GM18519 (cell line): ENCODE results near the gene CHPF2.

Experiments used
- ATAC-seq: cut with Tn5 transposase; IDR thresholded peaks from one replicate; pipeline ENCODE4 v1.9.1; 2021; ENCODE audit warnings: mild to moderate bottlenecking, moderate library complexity; ENCODE audit not compliant: unreplicated experiment, low FRiP score

Gene CHPF2

DNA sequence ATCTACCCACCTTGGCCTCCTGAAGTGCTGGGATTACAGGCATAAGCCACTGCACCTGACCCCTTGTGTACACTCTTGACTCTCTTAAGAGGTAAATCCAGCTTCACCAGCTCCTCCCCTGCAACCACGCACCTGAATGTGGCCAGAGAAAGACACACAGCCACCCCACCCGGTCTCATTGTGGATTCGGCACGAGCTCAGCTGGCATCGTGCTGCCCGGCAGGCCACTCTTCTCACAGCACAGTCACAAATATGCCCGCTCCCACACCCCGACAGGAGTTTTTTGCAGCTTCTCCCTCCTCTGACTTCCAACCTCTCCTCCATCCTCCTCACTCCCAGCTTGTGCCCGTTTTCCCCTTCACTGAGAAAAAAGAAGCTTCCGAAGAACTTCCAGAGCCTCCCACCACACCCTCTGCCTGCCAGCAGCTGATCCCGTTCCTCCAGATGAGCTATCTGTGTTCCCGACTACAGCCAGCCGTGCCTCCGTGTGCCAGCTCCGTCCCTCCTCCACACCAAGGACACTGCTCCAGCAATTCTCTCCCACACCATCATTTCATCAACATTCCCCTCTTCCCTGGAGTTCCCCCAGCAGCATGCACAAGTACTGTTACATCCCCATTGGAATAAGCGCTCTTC is 24.2 kb downstream of the CHPF2 start:
- no peak for ATAC-seq

DNA sequence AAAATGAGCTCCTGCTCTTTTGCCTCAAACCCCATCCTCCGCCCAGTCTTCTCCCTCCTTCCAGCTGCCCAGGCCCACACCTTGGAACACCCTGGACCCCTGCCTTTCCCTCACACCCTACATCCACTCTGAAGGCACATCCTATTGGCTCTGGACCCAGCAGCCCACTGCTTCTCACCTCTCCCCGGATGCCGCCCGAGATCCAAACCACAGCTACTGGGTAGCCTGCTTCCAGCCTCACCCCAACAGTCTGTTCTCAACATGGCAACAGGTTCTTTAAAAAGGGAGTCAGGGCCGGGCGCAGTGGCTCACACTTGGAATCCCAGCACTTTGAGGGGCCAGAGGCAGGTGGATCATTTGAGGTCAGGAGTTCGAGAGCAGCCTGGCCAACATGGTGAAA is 25.7 kb downstream of the CHPF2 start:
- ATAC-seq = no peak

DNA sequence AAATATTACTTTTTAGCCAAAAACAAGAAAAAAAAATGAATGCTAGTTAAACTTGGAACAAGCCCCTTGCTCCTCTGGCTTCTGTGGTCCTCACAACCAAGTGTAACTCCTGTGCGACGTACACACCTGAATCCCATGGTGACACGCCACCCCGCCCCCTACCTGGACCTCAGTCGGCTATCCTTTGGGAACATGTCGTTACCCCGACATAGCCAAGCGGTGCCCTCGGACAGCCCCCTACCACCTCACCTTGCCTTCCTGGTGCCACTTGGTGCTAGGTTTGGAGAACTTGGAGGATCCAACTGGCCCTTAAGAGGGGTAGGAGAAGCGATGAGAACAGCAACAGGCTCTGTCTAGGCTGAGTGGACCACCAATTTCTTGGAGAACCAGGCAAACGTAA is 28.2 kb downstream of the CHPF2 start:
- ATAC-seq = no peak

DNA sequence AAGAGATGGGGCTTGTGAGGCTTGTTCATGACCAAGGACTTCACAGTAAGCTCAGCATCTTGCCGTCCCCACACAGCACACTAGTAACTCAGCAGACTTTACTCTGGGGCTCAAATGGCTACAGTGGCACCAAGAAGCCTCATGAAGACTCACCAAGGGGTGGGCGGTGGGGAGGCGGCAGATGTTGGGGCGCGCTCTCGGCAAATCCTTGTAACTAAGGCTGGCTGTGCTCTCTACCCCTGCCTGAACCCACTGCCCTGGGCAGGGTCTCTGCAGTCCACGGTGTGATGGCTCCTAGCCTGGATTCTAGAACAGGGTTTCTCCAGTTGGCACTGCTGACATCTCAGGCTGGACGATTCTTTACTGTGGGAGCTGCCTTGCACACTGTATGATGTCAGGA is 28.6 kb downstream of the CHPF2 start:
- no peak for ATAC-seq

DNA sequence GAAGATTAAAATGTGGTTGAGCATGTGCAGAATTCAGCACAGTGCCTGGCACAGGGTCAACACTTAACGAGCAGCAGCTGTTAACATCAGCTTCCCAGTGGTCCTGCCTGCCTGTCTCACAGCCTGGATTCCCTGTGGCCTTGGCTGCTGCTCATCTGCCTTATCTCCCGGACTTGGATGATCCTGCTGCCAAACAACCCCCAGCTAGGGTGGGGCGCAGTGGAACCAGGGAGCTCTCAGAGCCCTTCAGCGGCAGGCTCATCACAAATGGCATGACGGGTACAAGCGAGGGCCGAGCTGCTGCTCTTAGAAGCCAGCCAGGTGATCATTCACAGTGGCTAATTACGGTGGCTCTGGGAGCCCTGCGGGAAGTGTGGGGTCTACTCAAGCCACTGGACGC is 29.2 kb downstream of the CHPF2 start:
- ATAC-seq = no peak

DNA sequence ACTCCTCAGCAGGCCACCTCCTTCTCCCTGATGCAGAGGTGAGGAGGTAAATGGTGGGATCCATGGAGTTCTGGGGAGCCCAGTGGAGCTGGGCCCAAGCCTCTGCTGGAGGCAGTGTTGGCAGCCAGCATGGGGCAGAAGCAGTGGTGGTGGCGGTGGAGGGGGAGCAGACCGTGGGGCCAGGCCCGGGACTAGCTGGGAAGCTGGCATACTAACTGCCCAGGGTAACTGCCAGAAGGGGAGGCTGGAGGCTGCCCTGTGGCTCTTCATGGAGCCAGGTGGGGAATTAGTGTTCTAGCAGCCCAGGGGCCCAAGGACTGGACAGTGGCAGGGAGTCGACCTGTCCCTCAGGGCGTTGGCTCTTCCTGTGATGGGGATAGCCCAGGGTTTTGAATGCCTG is 32.3 kb downstream of the CHPF2 start:
- ATAC-seq = no peak

DNA sequence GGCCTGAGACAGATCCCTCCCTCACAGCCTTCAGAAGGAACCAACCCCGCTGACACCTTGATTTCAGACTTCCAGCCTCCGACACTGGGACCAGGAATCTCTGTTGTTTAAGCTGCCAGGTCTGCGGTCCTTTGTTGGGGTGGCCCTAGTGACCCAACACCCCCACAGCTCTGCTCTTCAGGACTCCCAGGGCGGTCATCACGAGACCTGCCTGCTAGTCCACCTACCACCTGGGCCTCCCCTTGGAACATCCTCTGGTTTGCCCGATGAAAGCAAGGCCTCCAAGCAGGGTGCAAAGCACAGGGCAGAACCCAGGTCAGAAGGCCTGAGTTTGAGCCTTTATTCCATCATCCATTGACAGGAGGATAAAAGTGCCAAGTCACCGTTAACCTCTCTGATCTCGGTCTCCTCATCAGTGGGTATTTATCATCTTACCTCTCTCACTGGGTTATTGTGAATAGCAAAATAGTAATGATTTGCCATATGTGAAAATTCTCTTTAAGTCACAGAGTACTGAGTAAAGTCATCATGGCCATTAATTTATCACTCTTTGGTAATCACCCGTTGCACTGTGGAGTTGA is 33.2 kb downstream of the CHPF2 start:
- no peak for ATAC-seq

DNA sequence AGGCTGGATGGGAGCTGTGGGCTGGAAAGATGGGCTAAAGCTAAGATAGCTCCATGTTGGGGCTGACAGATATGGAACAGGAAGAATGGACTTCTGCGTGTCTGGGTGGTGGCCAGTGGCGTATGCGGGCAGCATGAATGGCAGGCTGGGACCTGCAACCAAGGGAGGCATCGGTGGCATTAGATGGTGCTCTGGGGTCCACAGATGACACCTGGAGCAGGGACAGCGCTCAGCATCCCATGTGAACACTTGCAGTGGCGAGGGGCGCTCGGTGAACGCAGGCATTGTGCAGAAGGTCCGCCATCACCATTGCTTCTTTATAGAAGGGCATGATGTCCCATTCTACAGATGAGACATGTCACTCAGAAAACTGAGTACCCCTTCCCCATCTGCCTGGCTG is 37.2 kb downstream of the CHPF2 start:
- ATAC-seq = no peak

DNA sequence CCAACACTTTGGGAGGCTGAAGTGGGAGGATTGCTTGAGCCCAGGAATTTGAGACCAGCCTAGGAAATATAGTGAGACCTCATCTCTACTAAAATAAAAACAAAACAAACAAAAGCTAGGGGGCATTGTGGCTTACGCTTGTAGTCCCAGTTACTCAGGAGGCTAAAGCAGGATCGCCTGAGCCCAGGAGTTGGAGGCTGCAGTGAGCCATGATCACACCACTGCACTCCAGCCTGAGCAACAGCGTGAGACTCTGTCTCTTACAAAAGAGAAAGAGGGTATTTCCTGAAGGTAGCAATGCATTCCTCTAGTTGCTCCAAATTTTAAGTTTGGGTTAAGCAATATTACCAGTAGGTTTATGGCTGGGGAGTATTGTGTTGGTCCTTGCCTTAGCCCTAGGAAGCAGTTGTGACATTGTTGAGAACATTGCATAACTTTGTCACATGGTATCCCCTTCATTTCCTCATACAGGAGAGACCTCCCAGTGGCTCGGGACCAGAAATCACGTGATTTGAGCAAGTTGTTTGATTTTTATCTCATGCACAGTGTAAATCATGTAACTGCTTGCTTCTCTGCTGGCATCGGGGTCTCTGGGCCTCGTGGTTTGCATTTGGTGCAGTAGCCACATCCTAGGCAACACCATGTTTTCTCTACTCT is 39.5 kb downstream of the CHPF2 start:
- no peak for ATAC-seq

DNA sequence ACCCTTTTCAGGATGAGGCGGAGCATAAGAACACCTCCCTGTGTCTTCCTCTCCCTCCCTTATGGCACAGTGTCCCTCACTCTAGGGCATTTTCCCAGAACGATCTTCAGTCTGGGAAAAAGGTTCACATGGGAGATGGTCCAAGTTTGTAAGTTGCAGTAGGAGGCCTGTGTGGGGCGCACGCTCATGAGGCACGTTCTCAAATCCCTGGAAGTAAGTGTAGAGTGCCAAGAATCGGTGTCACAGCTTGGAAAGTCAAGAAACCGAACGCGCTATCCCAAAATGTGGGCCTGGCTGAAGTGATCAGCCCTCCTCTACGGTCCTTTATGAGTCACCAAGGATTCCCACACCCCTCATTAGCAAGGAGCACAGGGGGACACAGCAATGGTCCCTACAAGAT is 40.1 kb downstream of the CHPF2 start:
- ATAC-seq = no peak

DNA sequence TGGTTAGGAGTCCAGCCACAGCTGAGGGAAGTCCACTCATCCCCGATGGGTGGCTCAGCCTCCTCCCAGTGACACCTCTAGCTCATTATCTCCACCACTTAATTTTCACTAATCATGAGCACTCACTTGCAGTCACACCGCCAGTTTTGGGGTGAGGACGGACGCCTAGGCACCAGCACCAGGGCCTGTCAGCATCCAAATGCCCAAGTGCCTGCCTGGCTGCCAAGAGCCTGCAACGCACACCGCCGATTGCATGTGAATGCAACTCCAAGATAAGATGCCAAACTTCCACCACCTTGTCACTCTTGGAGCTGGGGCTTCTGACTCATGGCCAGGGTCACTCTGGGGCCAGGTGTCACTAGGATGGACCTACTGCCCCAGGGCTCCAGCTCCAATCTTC is 40.6 kb downstream of the CHPF2 start:
- no peak for ATAC-seq

DNA sequence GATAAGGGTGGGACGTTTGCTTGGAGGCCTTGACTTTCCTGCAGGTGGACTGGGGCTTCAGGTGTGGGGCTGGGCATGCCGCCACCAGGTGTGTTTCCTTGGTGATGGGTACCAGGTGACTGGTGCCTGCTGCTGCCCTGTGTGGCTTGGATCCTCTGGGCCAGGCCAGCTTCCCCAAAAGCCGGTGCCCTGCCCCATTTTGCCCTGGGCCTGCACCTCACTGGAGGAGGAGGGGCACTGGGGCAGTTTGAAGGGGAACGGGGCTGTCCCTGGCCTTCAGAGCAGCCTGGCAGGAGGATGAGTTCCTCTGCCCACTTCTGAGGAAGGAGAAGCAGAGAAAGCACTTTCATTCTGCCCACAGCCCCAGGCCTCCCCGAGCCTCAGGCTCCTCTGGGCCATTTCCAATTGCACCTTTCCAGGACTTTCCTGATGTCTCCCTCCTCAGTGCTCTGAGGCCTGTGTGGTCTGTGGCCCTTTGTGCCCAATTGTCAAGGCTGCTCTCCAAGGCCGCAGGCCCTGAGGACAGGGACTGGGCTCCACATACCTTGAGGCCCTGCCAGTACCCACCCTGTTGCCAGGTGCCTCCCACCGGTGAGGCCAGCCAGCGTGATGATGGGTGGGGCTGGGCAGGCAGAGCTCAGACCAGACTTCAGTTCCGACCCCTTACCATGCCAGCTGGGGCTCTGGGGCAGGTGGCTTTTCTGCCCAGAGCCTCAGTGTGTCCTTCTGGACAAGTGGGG is 41.5 kb downstream of the CHPF2 start:
- ATAC-seq = no peak

DNA sequence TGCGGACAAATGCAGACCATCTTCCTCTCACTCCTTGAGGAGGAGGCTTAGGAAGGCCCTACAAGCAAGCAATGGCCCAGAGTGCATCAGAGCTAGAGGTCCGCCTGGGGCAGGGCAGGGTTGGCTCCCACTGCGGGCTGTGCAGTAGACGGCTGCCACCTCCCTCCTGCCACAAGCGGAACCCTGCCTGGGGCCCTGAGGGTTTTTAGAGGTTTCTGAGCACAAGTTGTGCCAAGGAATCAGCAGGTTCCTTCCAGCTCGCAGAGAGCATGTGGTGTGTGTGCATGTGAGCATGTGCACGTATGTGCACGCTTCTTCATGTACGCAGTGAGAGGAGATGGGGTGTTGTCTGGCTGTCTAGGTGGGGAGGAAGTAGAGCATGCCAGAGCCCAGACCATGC is 42.1 kb downstream of the CHPF2 start:
- no peak for ATAC-seq

DNA sequence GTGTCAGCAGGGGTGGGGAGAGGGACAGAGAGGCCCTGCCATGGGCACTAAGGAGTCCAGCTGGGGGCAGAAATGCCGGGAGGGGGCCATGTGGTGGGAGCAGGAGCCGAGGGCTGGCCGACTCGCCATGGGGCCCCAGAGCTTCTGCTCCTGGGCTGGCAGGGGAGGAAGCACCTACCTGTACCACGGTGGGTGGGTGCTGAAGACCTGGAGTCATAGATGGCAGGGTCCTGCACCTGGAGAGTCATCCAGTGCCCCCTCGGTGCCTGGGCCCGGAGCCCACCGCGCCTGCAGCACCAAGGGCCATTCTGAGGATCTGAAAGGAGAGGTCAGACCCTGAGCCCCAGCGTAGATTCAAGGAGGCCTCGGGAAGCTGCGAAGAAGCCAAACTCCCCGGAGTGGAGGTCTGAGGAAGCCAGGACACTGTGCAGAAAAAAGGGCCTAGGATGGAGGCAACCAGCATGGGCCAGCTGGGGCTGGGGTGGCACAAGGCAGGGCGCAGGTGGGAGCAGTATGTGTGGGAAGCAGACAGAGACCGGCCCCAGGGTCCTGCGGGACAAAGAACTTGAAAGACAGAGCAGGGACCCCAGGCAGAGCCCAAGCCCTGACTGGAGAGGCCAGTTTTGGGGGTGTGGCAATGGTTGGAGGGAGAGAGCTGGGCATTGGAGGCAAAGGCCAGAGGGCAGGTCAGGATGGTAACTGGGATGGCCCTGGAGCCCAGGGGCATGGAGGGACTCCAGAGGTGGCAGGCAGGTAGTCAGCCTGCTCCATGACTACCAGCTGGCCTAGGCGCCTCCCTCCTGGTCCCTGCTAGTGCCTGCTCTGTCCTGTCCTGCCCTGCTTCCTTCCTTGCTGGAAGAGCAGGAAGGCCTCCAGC is 42.9 kb downstream of the CHPF2 start:
- no peak for ATAC-seq

DNA sequence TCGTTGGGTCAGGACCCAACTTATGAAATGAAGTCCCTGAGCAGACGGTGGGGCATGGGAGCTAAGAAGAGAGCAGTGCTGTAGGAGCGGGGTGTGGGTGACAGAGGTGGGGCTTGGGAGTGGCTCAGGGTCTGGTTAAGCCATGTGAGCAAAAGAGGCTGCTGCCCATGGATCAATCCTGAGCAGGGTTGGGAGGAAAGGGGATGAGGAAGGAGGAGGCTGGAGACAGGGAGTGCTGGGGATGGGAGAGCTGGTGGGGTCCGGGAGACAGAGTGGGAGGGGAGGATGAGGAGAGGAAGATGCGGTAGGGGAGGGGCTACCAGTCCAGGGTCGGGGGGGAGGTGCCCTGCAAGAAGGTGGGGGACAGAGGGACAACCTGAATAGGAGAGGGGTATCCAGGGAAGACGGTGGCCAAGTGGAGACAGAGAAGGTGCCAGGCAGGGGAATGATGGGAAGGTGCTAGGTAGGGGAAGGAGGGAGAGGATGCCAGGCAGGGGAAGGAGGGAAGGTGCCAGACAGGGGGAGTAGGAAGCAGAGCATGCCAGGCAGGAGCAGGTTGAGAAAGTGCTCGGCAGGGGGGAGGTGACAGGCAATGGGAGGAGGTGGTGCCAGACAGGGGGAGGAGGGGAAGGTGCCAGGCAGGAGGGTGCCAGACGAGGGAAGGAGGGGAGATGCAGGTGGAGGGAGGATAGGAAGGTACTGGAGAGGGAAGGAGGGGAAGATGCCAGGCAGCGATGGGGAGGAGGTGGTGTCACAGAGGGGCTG is 43.7 kb downstream of the CHPF2 start:
- ATAC-seq = no peak

DNA sequence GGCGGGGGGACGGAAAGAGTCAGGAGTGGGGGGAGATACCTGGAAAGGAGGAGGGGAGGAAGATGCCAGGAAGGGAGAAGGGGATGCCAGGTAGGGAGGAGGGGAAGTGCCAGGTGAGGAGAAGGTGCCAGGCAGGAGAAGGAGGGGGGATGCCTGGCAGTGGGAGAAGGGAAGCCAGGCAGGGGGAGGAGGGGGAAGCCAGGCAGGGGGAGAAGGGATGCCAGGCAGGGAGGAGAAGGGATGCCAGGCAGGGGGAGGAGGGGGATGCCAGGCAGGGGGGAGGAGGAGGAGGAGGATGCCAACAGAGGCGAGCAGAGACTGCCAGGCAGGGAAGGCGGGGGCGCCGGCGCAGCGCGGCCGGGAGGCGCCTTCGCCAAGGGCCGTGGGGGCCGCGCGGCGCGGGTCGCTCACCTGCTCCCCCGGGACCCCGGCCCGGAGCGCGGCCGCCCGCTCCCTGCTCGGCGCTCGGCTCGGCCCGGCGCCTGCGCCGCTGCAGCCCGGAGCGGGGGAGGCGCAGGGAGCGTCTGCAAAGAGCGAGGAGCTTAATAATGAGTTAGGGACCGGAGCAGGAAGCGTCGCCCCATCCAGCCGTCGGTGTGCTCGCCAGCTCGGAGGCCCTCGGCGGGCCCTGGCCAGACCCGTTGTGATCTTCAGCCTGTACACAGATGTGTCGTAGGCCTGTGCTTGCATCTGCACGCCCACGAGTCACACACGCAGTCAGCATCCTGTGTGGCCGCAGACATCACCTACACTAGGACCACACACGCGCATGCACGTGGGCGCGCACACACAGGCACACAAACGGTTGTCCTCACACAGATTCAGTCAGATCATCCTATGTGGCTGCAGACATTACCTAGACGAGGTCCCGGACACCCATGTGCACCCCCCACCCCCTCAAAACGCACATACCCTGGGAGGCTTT is 44.6 kb downstream of the CHPF2 start:
- peak; percentile 47 for ATAC-seq

DNA sequence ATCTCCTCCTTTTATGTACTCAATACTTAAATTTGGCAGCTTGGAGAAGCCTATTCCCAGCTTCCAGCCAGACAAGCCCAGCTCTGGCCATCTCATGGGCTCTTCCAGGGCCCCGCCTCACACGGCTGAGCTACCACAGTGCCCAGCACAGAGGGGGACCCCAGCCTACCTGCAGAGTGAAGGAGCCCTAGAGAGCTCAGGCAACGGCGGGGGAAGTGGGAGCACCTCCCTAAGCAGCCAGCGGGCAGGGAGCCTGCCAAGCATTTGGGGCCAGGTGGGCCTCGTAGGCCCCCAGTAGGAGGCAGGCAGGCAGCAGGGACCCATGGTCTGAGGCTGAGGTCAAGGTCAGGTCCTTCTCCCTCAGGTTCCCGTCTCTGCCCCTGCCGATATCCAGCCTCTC is 45.3 kb downstream of the CHPF2 start:
- no peak for ATAC-seq

DNA sequence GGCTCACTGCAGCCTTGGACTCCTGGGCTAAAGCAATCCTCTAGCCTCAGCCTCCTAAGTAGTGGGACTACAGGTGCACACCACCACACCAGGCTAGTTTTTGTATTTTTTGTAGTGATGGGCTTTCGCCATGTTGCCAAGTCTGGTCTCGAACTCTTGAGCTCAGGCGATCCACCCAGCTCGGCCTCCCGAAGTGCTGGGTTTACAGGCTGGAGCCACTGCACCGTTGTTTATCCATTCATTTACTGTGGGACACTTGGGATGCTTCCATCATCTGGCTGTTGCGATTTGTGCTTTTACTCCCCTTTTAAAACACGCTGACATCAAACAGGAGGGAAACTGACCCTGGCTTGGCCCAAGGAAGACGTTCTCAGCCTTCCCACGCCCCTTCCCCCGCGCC is 46.7 kb downstream of the CHPF2 start:
- no peak for ATAC-seq

DNA sequence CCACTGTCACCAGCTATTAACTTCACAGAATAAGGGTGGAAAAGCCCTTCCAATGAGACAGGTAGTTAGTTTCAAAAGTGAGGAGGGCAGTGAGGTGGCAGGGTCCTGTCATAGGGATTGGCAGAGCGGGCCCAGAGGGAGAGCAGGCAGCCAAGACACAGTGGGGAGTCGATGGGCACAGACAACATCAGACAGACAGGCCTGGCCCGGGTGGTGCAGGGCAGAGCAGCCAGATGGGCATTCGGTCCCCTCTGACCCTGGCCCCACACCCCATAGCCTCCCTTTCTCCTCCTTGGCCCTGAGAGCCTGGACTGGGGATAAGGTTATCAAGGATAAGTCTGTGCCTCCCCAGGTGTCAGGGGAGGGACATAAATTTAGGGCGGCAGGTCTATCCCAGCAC is 47.6 kb downstream of the CHPF2 start:
- no peak for ATAC-seq
